ENCODE data around the gene CTAG2. TPM values are rescaled to one million over a fixed set of nuclear protein-coding genes. Genes with fewer than 3 reads are reported as not detected.
"Not testable (repeated sequence)": the region's sequence is repeated elsewhere in the genome, so short reads cannot be mapped to it uniquely, and the experiment has no call there.

The CTAG2 gene
- total RNA-seq = not detected

DNA sequence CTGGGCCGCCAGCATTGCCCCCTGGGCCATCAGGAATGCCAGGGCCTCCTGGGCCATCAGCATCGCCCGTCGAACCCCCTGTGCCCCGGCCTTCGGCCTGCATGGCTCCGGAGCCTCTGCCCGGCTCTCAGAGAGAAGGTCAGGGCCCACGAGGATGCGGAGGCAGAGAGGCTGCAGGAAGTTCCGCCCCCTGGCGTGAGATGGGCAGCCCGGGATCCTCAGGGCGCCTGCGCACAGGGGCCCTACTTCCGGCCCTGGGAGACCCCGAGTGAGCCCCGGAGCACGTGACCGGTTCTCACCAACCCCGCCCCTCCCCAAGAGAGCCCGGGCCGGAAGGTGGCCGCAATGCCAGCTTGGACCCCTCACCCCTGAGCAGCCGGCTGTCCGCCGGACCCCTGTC is at the start of gene CTAG2:
Gene CTAG2 (minus strand): TSS at position 167 of the 400 bp plus-strand sequence. CDS start 64 bp downstream, at position 103.
- not testable (repeated sequence) for H3K4me3 ChIP-seq, H3K4me1 ChIP-seq, DNase-seq, H3K36me3 ChIP-seq, H3K27me3 ChIP-seq, H3K27ac ChIP-seq, H3K9me3 ChIP-seq

DNA sequence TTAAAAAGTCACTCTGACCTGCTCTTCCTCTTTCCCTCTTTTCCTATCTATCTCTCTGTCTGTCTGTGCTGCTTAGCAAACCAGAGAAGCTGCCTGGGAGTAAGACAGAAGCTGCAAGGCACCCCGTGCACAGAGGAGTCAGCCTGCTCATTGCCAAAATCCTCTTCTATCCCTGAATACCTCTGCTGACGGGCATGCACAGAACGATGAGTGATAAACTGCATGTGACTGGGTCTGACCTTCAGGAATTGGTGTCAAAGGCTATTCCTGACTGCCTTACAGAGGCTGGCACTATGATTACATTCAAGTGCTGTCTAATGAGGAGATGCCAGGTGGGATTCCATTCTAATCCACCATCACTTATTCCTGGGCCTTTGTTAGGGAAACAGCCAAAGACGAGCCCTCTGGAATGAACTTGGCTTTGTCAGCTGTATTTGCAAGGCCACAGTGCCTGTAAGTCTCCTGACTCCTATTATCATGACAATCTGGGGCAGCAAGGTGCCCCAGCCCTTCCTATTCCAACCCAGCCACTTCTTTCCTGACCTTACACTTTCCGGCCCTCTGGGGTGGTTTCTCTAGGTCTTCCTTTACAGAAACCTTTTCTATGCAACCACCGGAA is 45.4 kb upstream of the CTAG2 start:
- no peaks in the 10 kb centered on the region for H3K36me3 ChIP-seq
- DNase-seq = no peak
- no peaks in the 10 kb centered on the region for H3K27me3 ChIP-seq
- no peak overlapping the region for H3K27ac ChIP-seq
- no peaks in the 10 kb centered on the region for H3K4me1 ChIP-seq
- H3K9me3 ChIP-seq = no peaks in the 10 kb centered on the region
- no peak for TF ChIP-seq POLR2A (IDR thresholded peaks at IDR 0.05)
- TF ChIP-seq, protein P1, sequence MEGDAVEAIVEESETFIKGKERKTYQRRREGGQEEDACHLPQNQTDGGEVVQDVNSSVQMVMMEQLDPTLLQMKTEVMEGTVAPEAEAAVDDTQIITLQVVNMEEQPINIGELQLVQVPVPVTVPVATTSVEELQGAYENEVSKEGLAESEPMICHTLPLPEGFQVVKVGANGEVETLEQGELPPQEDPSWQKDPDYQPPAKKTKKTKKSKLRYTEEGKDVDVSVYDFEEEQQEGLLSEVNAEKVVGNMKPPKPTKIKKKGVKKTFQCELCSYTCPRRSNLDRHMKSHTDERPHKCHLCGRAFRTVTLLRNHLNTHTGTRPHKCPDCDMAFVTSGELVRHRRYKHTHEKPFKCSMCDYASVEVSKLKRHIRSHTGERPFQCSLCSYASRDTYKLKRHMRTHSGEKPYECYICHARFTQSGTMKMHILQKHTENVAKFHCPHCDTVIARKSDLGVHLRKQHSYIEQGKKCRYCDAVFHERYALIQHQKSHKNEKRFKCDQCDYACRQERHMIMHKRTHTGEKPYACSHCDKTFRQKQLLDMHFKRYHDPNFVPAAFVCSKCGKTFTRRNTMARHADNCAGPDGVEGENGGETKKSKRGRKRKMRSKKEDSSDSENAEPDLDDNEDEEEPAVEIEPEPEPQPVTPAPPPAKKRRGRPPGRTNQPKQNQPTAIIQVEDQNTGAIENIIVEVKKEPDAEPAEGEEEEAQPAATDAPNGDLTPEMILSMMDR (IDR thresholded peaks at IDR 0.05) = no peak
- no peak overlapping the region for H3K4me3 ChIP-seq

DNA sequence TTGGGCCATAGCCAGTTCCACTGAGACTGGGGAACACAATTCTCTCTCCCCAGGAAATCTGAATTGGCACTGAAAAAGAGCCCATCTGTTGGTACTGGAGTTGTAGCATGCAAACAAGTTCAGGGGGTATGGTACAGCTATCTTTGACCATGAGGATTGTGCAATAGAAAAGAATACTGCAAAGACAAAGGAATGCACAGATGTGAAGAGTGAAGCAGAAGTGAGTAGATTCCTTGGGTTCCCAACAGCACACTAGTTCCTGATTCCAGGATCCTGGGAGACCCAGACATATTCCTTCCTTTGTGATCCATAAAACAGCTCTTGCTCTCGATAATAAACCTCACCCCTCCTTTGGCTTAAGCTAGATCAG is 43.3 kb upstream of the CTAG2 start:
- TF ChIP-seq POLR2A (IDR thresholded peaks at IDR 0.05) = no peak
- TF ChIP-seq, protein P1 (IDR thresholded peaks at IDR 0.05) = no peak
- Histone ChIP-seq H3K27me3 (no peaks in the 10 kb centered on the region), H3K27ac (no peak overlapping the region), H3K4me1 (no peaks in the 10 kb centered on the region), H3K9me3 (no peaks in the 10 kb centered on the region), H3K36me3 (no peaks in the 10 kb centered on the region), H3K4me3 (no peak overlapping the region)
- DNase-seq = no peak

DNA sequence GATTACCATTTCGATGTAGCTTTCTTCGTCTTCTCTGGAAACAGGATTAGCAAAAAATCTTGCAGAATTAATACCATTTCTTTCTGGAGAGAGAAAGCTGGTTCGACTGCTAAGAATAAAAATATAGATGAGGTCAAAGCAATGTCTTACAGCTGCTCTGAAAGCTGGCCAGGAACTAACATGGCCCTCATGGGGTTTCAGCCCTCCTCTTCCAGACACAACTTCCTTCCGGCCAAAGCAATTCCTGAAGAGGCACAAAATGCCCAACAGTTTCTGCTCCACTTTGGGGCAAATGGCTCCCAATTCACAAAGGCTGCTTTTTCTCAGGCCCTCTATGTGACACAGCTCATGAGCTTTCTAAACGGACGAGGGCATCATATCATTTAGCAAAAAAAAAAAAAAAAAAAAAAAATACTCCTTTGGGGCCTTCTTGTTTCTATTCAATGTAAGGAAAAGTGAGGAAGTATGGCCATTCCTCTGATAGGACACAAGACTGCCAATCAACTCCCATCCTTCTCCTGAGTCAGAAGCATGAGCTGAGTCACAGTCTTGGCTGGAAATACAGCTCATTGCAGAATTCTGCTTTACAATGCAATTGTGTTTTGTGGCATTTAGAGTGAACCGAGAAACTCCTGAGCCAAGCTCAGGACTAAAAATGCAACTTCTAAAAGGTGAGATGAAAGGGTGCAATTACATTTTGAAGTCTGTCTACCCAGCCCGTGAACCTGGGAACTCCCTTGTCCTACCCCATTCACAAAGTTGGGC is 42.7 kb upstream of the CTAG2 start:
- TF ChIP-seq, protein P1 (IDR thresholded peaks at IDR 0.05) = no peak
- TF ChIP-seq POLR2A (IDR thresholded peaks at IDR 0.05) = no peak
- H3K4me3 ChIP-seq = no peak overlapping the region

DNA sequence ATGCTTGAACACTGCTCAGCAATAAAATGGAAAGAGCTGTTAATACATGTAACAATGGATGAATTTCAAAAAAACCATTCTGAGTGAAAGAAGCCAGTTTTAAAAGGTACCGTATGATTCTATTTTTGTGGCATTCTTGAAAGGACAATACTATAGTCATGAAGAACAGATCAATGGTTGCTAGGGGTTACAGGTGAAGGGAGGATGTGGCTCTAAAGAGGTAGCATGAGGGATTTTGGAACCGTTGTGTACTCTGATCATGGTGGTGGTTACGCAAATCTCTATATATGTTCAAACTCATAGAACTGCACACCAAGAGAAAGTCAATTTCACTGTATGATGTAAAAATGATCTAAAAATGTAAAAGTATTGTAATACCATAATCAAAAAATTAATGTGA is 40.0 kb upstream of the CTAG2 start:
- no peaks in the 10 kb centered on the region for H3K4me1 ChIP-seq
- H3K27me3 ChIP-seq = no peaks in the 10 kb centered on the region
- H3K9me3 ChIP-seq = no peaks in the 10 kb centered on the region
- no peak overlapping the region for H3K27ac ChIP-seq
- no peak for DNase-seq
- TF ChIP-seq POLR2A (IDR thresholded peaks at IDR 0.05) = no peak
- TF ChIP-seq, protein P1 (IDR thresholded peaks at IDR 0.05) = no peak
- no peak overlapping the region for H3K4me3 ChIP-seq
- H3K36me3 ChIP-seq = no peaks in the 10 kb centered on the region

More for the DNA sequence above, 42.7 kb upstream of the CTAG2 start:
- no peak overlapping the region for H3K27ac ChIP-seq
- H3K36me3 ChIP-seq = no peaks in the 10 kb centered on the region
- H3K9me3 ChIP-seq = no peaks in the 10 kb centered on the region
- DNase-seq = no peak
- no peaks in the 10 kb centered on the region for H3K27me3 ChIP-seq
- no peaks in the 10 kb centered on the region for H3K4me1 ChIP-seq

DNA sequence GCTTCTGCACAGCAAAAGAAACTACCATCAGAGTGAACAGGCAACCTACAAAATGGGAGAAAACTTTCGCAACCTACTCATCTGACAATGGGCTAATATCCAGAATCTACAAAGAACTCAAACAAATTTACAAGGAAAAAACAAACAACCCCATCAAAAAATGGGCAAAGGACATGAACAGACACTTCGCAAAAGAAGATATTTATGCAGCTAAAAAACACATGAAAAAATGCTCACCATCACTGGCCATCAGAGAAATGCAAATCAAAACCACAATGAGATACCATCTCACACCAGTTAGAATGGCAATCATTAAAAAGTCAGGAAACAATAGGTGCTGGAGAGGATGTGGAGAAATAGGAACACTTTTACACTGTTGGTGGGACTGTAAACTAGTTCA is 37.1 kb upstream of the CTAG2 start:
- H3K36me3 ChIP-seq, H3K4me1 ChIP-seq, H3K27ac ChIP-seq, DNase-seq, H3K27me3 ChIP-seq, H3K4me3 ChIP-seq, H3K9me3 ChIP-seq: not testable (repeated sequence)

DNA sequence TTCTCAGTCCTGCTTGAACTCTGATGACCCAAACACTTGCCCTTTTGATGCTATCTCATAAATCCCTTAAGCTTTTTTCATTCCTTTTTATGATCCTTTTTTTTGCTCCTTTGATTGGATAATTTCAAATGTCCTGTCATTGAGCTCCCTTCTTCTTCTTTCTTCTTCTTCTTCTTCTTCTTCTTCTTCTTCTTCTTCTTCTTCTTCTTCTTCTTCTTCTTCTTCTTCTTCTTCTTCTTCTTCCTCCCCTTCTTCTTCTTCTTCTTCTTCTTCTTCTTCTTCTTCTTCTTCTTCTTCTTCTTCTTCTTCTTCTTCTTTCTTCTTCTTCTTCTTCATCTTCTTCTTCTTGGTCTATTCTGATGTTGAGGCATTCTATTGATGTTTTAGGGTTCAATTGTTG is 18.7 kb upstream of the CTAG2 start:
- H3K9me3 ChIP-seq = not testable (repeated sequence)

DNA sequence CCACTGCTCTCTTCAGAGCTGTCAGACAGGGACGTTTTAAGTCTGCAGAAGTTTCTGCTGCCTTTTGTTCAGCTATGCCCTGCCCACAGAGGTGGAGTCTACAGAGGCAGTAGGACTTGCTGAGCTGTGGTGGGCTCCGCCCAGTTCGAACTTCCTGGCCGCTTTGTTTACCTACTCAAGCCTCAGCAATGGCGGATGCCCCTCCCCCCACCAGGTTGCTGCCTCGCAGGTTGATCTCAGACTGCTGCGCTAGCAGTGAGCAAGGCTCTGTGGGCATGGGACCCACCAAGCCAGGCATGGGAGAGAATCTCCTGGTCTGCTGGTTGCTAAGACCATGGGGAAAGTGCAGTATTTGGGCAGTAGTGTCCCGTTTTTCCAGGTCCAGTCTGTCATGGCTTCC is 17.5 kb upstream of the CTAG2 start:
- not testable (repeated sequence) for H3K4me3 ChIP-seq, H3K9me3 ChIP-seq, H3K4me1 ChIP-seq, H3K27me3 ChIP-seq, H3K27ac ChIP-seq, H3K36me3 ChIP-seq, DNase-seq

More for the DNA sequence above, 18.7 kb upstream of the CTAG2 start:
- not testable (repeated sequence) for H3K4me1 ChIP-seq, H3K4me3 ChIP-seq, H3K36me3 ChIP-seq, DNase-seq, H3K27ac ChIP-seq, H3K27me3 ChIP-seq
